HepG2 (cell line): ENCODE measurements around the gene SYCE3. TPM values are rescaled to one million over a fixed set of nuclear protein-coding genes. Genes with fewer than 3 reads are reported as not detected.

Experiments
- ARID4A ChIP-seq: sonication (generic); formaldehyde crosslinking; IDR thresholded peaks from 2 replicates; pipeline ENCODE4 v1.5.0; 2020; ENCODE audit warnings: mild to moderate bottlenecking, missing genetic modification reagents, borderline replicate concordance
- CHCHD3 ChIP-seq: sonication (generic); formaldehyde crosslinking; IDR thresholded peaks from 2 replicates; pipeline ENCODE4 v1.8.0; 2022; ENCODE audit warnings: mild to moderate bottlenecking, missing genetic modification reagents, moderate library complexity
- FOXK2 ChIP-seq: fragments of 450-650 bp; IDR thresholded peaks from 2 replicates; pipeline ENCODE4 v1.6.1; 2016
- PRPF4 ChIP-seq: fragments of 200-400 bp; formaldehyde crosslinking; IDR thresholded peaks from 2 replicates; pipeline ENCODE4 v1.6.1; 2016; ENCODE audit warnings: low read length, low read depth; ENCODE audit not compliant: poor library complexity, severe bottlenecking
- RARG ChIP-seq: sonication (generic); formaldehyde crosslinking; IDR thresholded peaks from 2 replicates; pipeline ENCODE4 v1.4.0; 2020; ENCODE audit warnings: low read depth, mild to moderate bottlenecking, missing genetic modification reagents
- SOX6 ChIP-seq, 2 experiments: fragments of 450-650 bp in 1 of 2; sonication (generic) in 1 of 2; formaldehyde crosslinking in 1 of 2; IDR thresholded peaks; 2 replicates each; pipeline versions ENCODE4 v1.4.0 to v1.6.1; 2017 to 2020; ENCODE audit warnings: antibody characterized with exemption in 1 of 2, mild to moderate bottlenecking in 1 of 2, missing genetic modification reagents in 1 of 2
- TOPORS ChIP-seq: sonication (generic); formaldehyde crosslinking; IDR thresholded peaks from 2 replicates; pipeline ENCODE4 v1.8.0; 2023; ENCODE audit warnings: mild to moderate bottlenecking, missing genetic modification reagents
- TRIM24 ChIP-seq: sonication (generic); formaldehyde crosslinking; IDR thresholded peaks from 2 replicates; pipeline ENCODE4 v1.8.0; 2022; ENCODE audit warnings: mild to moderate bottlenecking, missing genetic modification reagents
- ZBTB14 ChIP-seq: sonication (generic); formaldehyde crosslinking; IDR thresholded peaks from 2 replicates; pipeline ENCODE4 v1.4.0; 2020; ENCODE audit warnings: missing genetic modification reagents
- ZBTB3 ChIP-seq: sonication (generic); formaldehyde crosslinking; IDR thresholded peaks from 2 replicates; pipeline ENCODE4 v1.4.0; 2020; ENCODE audit warnings: low read depth, mild to moderate bottlenecking, moderate library complexity, missing genetic modification reagents, borderline replicate concordance
- ZNF10 ChIP-seq: sonication (generic); formaldehyde crosslinking; IDR thresholded peaks from 2 replicates; pipeline ENCODE4 v1.4.0; 2020; ENCODE audit warnings: mild to moderate bottlenecking, low read depth, missing genetic modification reagents, borderline replicate concordance
- ZNF17 ChIP-seq: sonication (generic); formaldehyde crosslinking; IDR thresholded peaks from 2 replicates; pipeline ENCODE4 v1.5.0; 2020; ENCODE audit warnings: mild to moderate bottlenecking, missing genetic modification reagents
- ZNF296 ChIP-seq: sonication (generic); formaldehyde crosslinking; conservative IDR thresholded peaks from 2 replicates; pipeline ENCODE4 v1.5.0; 2020; ENCODE audit warnings: mild to moderate bottlenecking, missing genetic modification reagents
- ZNF335 ChIP-seq: sonication (generic); formaldehyde crosslinking; IDR thresholded peaks from 2 replicates; pipeline ENCODE4 v1.4.0; 2020; ENCODE audit warnings: missing genetic modification reagents
- ZNF549 ChIP-seq: sonication (generic); formaldehyde crosslinking; IDR thresholded peaks from 2 replicates; pipeline ENCODE4 v1.5.0; 2020; ENCODE audit warnings: missing genetic modification reagents
- ZSCAN31 ChIP-seq: sonication (generic); formaldehyde crosslinking; IDR thresholded peaks from 2 replicates; pipeline ENCODE4 v1.5.0; 2020; ENCODE audit warnings: low read depth, mild to moderate bottlenecking, missing genetic modification reagents
- polyA plus RNA-seq, 8 experiments: library from polyadenylated mRNA; depleted of rRNA in 3 of 8; stranded (reverse) in 7 of 8; unstranded in 1 of 8; fragments of >200 nt; fragmentation: Illumina TruSeq in 4 of 8; extraction: Trizol in 4 of 8; gene quantifications; 2 replicates each; pipeline versions ENCODE4 v1.2.1 to v1.2.3, GENCODE V29; 2011 to 2016; ENCODE audit warnings: low read depth in 4 of 8, missing spikeins in 1 of 8, mixed read lengths in 1 of 8; ENCODE audit not compliant: insufficient read depth in 1 of 8
- total RNA-seq, 5 experiments: library from RNA; depleted of rRNA; stranded (reverse); fragments of >200 nt; fragmentation: Illumina TruSeq; extraction: Trizol; gene quantifications; 2 replicates each; pipeline ENCODE4 v1.2.3, GENCODE V29; 2016; ENCODE audit warnings: low read depth in 1 of 5
- TF ChIP-seq, protein P1 (sequence below): sonication (generic); formaldehyde crosslinking; IDR thresholded peaks from 2 replicates; pipeline ENCODE4 v1.5.0; 2020; ENCODE audit warnings: missing genetic modification reagents
- TF ChIP-seq, protein P2 (sequence below): sonication (generic); formaldehyde crosslinking; IDR thresholded peaks from 2 replicates; pipeline ENCODE4 v1.4.0; 2020; ENCODE audit warnings: missing genetic modification reagents, mild to moderate bottlenecking, borderline replicate concordance

SYCE3 gene
- total and polyA plus RNA-seq, 2 of the 13 experiments (the other 11 are each of a cell fraction or from before 2014, with no cell fraction given), result not detected

GRCh38 chr22:50530877-50531545 lies 31.7 kb downstream of the SYCE3 start (continued):
- no peak for TF ChIP-seq ZBTB3
- TF ChIP-seq RARG (CRISPR knock-in tag), result no peak
- no peak for TF ChIP-seq SOX6 (IDR thresholded peaks at IDR 0.05)
- no peak for TF ChIP-seq SOX6 (CRISPR knock-in tag; IDR thresholded peaks at IDR 0.05)
- peak; percentile 84; the same call in 1 of the 2 replicates for TF ChIP-seq TOPORS
- TF ChIP-seq, protein P1, sequence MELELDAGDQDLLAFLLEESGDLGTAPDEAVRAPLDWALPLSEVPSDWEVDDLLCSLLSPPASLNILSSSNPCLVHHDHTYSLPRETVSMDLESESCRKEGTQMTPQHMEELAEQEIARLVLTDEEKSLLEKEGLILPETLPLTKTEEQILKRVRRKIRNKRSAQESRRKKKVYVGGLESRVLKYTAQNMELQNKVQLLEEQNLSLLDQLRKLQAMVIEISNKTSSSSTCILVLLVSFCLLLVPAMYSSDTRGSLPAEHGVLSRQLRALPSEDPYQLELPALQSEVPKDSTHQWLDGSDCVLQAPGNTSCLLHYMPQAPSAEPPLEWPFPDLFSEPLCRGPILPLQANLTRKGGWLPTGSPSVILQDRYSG (CRISPR knock-in tag), result no peak
- TF ChIP-seq CHCHD3 (CRISPR knock-in tag), result no peak
- no peak for TF ChIP-seq ZNF549 (CRISPR knock-in tag)
- TF ChIP-seq ZNF10, result no peak
- no peak for TF ChIP-seq TRIM24 (CRISPR knock-in tag)
- no peak for TF ChIP-seq PRPF4
- TF ChIP-seq, protein P2, sequence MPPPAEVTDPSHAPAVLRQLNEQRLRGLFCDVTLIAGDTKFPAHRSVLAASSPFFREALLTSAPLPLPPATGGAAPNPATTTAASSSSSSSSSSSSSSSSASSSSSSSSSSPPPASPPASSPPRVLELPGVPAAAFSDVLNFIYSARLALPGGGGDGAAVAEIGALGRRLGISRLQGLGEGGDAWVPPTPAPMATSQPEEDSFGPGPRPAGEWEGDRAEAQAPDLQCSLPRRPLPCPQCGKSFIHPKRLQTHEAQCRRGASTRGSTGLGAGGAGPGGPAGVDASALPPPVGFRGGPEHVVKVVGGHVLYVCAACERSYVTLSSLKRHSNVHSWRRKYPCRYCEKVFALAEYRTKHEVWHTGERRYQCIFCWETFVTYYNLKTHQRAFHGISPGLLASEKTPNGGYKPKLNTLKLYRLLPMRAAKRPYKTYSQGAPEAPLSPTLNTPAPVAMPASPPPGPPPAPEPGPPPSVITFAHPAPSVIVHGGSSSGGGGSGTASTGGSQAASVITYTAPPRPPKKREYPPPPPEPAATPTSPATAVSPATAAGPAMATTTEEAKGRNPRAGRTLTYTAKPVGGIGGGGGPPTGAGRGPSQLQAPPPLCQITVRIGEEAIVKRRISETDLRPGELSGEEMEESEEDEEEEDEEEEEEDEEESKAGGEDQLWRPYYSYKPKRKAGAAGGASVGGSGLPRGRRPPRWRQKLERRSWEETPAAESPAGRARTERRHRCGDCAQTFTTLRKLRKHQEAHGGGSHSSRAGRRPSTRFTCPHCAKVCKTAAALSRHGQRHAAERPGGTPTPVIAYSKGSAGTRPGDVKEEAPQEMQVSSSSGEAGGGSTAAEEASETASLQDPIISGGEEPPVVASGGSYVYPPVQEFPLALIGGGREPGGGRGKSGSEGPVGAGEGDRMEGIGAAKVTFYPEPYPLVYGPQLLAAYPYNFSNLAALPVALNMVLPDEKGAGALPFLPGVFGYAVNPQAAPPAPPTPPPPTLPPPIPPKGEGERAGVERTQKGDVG (CRISPR knock-in tag), result no peak
- TF ChIP-seq ARID4A, result no peak
- no peak for TF ChIP-seq ZNF17 (CRISPR knock-in tag)
- TF ChIP-seq FOXK2, result no peak
- TF ChIP-seq ZBTB14 (CRISPR knock-in tag), result no peak
- no peak for TF ChIP-seq ZNF335 (CRISPR knock-in tag)
- no peak; the same call in 1 of the 2 replicates for TF ChIP-seq ZSCAN31 (CRISPR knock-in tag)
- TF ChIP-seq ZNF296, result no peak
